ENCODE data around the gene NCBP3. TPM values are rescaled to one million over a fixed set of nuclear protein-coding genes. Genes with fewer than 3 reads are reported as not detected.

Gene NCBP3
- total RNA-seq, 2 experiments from 2014 or later = 25.0 to 29.5 TPM

GRCh38 chr17:3875317-3875716 is 29.3 kb upstream of the NCBP3 start:
- H3K36me3 Mint-ChIP-seq (ENCODE audit: low read depth) = peaks cover 41% of the 10 kb centered on the region
- peaks cover 8% of the 10 kb centered on the region for H3K36me3 ChIP-seq (ENCODE audit: insufficient read depth, low read length)
- no peak overlapping the region for H3K27ac ChIP-seq (ENCODE audit: low read depth in 1 of 2, low read length in 2 of 2)
- peaks cover 7% of the 10 kb centered on the region for H3K4me1 Mint-ChIP-seq (ENCODE audit: low read depth)
- H3K4me3 Mint-ChIP-seq = no peak overlapping the region
- CTCF ChIA-PET = no interaction called here
- TF ChIP-seq, protein P1, sequence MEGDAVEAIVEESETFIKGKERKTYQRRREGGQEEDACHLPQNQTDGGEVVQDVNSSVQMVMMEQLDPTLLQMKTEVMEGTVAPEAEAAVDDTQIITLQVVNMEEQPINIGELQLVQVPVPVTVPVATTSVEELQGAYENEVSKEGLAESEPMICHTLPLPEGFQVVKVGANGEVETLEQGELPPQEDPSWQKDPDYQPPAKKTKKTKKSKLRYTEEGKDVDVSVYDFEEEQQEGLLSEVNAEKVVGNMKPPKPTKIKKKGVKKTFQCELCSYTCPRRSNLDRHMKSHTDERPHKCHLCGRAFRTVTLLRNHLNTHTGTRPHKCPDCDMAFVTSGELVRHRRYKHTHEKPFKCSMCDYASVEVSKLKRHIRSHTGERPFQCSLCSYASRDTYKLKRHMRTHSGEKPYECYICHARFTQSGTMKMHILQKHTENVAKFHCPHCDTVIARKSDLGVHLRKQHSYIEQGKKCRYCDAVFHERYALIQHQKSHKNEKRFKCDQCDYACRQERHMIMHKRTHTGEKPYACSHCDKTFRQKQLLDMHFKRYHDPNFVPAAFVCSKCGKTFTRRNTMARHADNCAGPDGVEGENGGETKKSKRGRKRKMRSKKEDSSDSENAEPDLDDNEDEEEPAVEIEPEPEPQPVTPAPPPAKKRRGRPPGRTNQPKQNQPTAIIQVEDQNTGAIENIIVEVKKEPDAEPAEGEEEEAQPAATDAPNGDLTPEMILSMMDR (IDR thresholded peaks at IDR 0.05) = no peak
- ATAC-seq (ENCODE audit: poor library complexity) = no peak
- H3K4me1 ChIP-seq (ENCODE audit: insufficient read depth, low read length) = no peaks in the 10 kb centered on the region
- no peak for DNase-seq
- POLR2A ChIA-PET = no interaction called here
- no peaks in the 10 kb centered on the region for H3K27me3 Mint-ChIP-seq
- H3K27me3 ChIP-seq (ENCODE audit: control insufficient read depth in 1 of 2, insufficient read depth in 2 of 2, low read length in 2 of 2) = no peaks in the 10 kb centered on the region
- H3K9me3 Mint-ChIP-seq = no peaks in the 10 kb centered on the region
- no peak overlapping the region for H3K27ac Mint-ChIP-seq
- H3K4me3 ChIP-seq (ENCODE audit: low read length) = no peak overlapping the region
- no peaks in the 10 kb centered on the region for H3K9me3 ChIP-seq (ENCODE audit: control insufficient read depth in 1 of 2, insufficient read depth in 1 of 2, low read length in 2 of 2)
- intact Hi-C loops (cut with DNase I, micrococcal nuclease) = no loop called here

DNA sequence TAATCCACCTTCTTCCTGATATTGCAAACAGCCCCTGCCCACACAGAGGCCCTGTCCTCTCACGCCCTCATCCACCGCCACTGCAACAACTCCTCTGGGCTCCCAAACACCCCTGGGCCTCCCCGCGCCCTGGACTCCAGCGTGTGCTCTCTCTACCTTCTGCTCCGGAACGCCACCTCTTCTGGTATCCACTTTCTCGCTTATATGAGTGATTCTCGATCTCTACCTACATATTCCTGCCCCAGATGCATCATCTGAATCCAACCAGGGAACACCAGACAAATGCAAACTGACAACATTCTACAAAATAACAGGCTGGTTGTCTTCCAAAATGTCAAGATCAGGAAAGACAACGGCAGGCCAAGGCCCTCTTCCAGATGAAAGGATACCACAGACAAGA is 27.8 kb upstream of the NCBP3 start:
- intact Hi-C loops (cut with DNase I, micrococcal nuclease) = no loop called here
- Histone ChIP-seq H3K9me3 (ENCODE audit: control insufficient read depth in 1 of 2, insufficient read depth in 1 of 2, low read length in 2 of 2) (no peaks in the 10 kb centered on the region), H3K36me3 (ENCODE audit: insufficient read depth, low read length) (peaks cover 8% of the 10 kb centered on the region), H3K27ac (ENCODE audit: low read depth in 1 of 2, low read length in 2 of 2) (no peak overlapping the region), H3K4me1 (ENCODE audit: insufficient read depth, low read length) (no peaks in the 10 kb centered on the region), H3K4me3 (ENCODE audit: low read length) (no peak overlapping the region), H3K27me3 (ENCODE audit: control insufficient read depth in 1 of 2, insufficient read depth in 2 of 2, low read length in 2 of 2) (no peaks in the 10 kb centered on the region)
- peaks cover 7% of the 10 kb centered on the region for H3K4me1 Mint-ChIP-seq (ENCODE audit: low read depth)
- DNase-seq (no peak), ATAC-seq (ENCODE audit: poor library complexity) (no peak)
- ChIA-PET POLR2A (no interaction called here), CTCF (no interaction called here)
- H3K9me3 Mint-ChIP-seq = no peaks in the 10 kb centered on the region
- H3K4me3 Mint-ChIP-seq = no peak overlapping the region
- peak overlapping the region; percentile 56 for H3K27ac Mint-ChIP-seq
- TF ChIP-seq, protein P1 (IDR thresholded peaks at IDR 0.05) = no peak
- peaks cover 33% of the 10 kb centered on the region for H3K36me3 Mint-ChIP-seq (ENCODE audit: low read depth)
- no peaks in the 10 kb centered on the region for H3K27me3 Mint-ChIP-seq

DNA sequence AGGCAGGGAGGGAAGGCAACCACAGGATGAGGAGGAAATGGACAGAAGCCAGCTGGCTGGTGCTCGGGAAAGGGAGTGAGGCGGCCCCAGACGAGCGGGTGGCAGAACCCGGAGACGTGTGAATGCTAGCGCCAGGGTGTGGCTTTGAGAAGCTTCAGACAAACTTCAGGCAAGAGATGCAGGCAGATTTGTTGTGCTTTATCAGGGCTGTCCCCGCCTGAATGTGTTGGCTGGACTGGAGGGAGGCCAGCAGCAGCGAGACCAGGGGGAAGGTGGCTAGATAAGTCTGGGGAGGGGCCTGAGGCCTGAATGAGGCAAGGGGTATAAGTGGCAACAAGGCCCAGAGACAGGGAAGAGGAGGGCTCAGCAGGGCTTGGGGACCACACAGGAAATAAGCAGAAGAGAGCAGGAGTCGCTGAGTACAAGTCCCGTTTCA is 24.8 kb upstream of the NCBP3 start:
- H3K27me3 Mint-ChIP-seq = no peaks in the 10 kb centered on the region
- peaks cover 17% of the 10 kb centered on the region for H3K36me3 Mint-ChIP-seq (ENCODE audit: low read depth)
- DNase-seq = peak in 2 of 14 experiments; percentile 21 to 28
- Histone ChIP-seq H3K27me3 (ENCODE audit: control insufficient read depth in 1 of 2, insufficient read depth in 2 of 2, low read length in 2 of 2) (no peaks in the 10 kb centered on the region), H3K4me3 (ENCODE audit: low read length) (no peak overlapping the region), H3K4me1 (ENCODE audit: insufficient read depth, low read length) (no peaks in the 10 kb centered on the region), H3K9me3 (ENCODE audit: control insufficient read depth in 1 of 2, insufficient read depth in 1 of 2, low read length in 2 of 2) (no peaks in the 10 kb centered on the region), H3K27ac (ENCODE audit: low read depth in 1 of 2, low read length in 2 of 2) (no peak overlapping the region), H3K36me3 (ENCODE audit: insufficient read depth, low read length) (peaks cover 8% of the 10 kb centered on the region)
- POLR2A ChIA-PET = no interaction called here
- peaks cover 7% of the 10 kb centered on the region for H3K4me1 Mint-ChIP-seq (ENCODE audit: low read depth)
- peak overlapping the region; percentile 88 for H3K27ac Mint-ChIP-seq
- peak overlapping the region; percentile 74 for H3K4me3 Mint-ChIP-seq
- CTCF ChIA-PET = no interaction called here
- intact Hi-C loops (cut with DNase I, micrococcal nuclease) = no loop called here
- H3K9me3 Mint-ChIP-seq = no peaks in the 10 kb centered on the region
- TF ChIP-seq, protein P1 (IDR thresholded peaks at IDR 0.05) = no peak
- peak; percentile 83 for ATAC-seq (ENCODE audit: poor library complexity)

Data from CD4-positive, alpha-beta T cell (primary cell).